Hepatocyte (in vitro differentiated cells): ENCODE measurements around the gene SLAIN2.

Source experiments
- EZH2 ChIP-seq: fragments of 200-600 bp; sonication (generic); IDR thresholded peaks from 2 replicates; pipeline ENCODE4 v1.6.1; 2016; ENCODE audit warnings: antibody characterized with exemption, mild to moderate bottlenecking, borderline replicate concordance
- EZH2phosphoT487 ChIP-seq: fragments of 200-600 bp; sonication (generic); IDR thresholded peaks from one replicate; pipeline ENCODE4 v1.6.1; 2018; ENCODE audit warnings: antibody characterized with exemption, mild to moderate bottlenecking, low read depth, moderate library complexity; ENCODE audit not compliant: unreplicated experiment, severe bottlenecking
- TF ChIP-seq, protein P1 (sequence below): fragments of 200-600 bp; sonication (generic); IDR thresholded peaks from 2 replicates; pipeline ENCODE4 v1.5.1; 2016; ENCODE audit warnings: antibody characterized with exemption, mild to moderate bottlenecking; ENCODE audit not compliant: poor library complexity

DNA sequence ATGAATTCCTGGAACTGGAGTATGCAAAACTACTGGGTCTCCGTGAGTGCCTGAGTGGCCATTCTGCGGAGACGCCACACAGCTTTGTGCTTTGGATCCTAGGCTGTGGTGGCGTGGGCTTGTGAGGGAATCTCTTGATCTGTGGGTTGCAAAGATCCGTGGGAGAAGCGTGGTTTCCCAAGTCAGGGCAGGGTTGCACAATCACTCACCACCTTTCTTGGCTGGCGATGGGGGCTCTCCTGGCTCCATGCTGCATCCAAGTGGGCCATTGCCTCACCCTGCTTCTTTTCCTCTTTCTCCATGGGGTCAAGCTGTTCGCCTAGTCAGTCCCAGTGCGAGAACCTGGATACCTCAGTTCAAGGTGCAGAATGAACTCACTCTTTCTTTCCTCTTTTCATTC is 62.5 kb downstream of the SLAIN2 start:
- TF ChIP-seq, protein P1, sequence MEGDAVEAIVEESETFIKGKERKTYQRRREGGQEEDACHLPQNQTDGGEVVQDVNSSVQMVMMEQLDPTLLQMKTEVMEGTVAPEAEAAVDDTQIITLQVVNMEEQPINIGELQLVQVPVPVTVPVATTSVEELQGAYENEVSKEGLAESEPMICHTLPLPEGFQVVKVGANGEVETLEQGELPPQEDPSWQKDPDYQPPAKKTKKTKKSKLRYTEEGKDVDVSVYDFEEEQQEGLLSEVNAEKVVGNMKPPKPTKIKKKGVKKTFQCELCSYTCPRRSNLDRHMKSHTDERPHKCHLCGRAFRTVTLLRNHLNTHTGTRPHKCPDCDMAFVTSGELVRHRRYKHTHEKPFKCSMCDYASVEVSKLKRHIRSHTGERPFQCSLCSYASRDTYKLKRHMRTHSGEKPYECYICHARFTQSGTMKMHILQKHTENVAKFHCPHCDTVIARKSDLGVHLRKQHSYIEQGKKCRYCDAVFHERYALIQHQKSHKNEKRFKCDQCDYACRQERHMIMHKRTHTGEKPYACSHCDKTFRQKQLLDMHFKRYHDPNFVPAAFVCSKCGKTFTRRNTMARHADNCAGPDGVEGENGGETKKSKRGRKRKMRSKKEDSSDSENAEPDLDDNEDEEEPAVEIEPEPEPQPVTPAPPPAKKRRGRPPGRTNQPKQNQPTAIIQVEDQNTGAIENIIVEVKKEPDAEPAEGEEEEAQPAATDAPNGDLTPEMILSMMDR = no peak
- TF ChIP-seq EZH2 = no peak
- no peak for TF ChIP-seq EZH2phosphoT487
